ENCODE measurements around the gene EN1.

GRCh38 chr2:118846953-118847761 lies at the start of gene EN1:
- TF ChIP-seq EZH2 (IDR thresholded peaks at IDR 0.05), result peak; percentile 82
- no peak for TF ChIP-seq CTCF (IDR thresholded peaks at IDR 0.05)
- TF ChIP-seq EZH2phosphoT487 (IDR thresholded peaks at IDR 0.05), result peak; percentile 85

Measured in neural progenitor cell (in vitro differentiated cells).